ENCODE data around the gene NEURL2. TPM values are rescaled to one million over a fixed set of nuclear protein-coding genes. Genes with fewer than 3 reads are reported as not detected.
A peak's percentile ranks its signal among the peaks of the same experiment; 100 is the strongest.

Gene NEURL2
- total RNA-seq, 4 donors from 2014 or later, result 4.1 to 6.5 (median 5.5) TPM

DNA sequence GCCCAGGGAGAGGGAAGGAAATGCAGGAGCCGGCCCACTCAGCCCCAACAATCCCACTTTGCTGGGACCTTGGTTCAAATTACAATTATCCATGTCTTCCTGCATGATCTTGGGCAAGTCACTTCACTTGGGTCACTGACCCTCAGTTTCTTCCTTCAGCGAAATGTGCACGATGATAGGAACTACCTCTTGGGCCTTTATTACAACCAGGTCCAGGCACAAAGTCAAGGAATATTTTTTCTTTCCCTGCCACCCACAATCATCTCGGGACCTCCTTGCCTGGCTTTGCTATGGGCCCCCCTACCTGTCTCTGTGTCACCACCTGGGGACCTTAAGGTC lies 21.3 kb upstream of the NEURL2 start:
- peaks cover 0 to 13% (median 0%) of the 10 kb centered on the region in 3 donors for H3K36me3 ChIP-seq
- 8 to 21% methylated on average over 4 of the region's 4 CpGs for WGBS, 2 donors
- intact Hi-C loops (cut with DNase I), result no loop called here
- TF ChIP-seq POLR2A (IDR thresholded peaks at IDR 0.05), result no peak
- TF ChIP-seq, protein P1, sequence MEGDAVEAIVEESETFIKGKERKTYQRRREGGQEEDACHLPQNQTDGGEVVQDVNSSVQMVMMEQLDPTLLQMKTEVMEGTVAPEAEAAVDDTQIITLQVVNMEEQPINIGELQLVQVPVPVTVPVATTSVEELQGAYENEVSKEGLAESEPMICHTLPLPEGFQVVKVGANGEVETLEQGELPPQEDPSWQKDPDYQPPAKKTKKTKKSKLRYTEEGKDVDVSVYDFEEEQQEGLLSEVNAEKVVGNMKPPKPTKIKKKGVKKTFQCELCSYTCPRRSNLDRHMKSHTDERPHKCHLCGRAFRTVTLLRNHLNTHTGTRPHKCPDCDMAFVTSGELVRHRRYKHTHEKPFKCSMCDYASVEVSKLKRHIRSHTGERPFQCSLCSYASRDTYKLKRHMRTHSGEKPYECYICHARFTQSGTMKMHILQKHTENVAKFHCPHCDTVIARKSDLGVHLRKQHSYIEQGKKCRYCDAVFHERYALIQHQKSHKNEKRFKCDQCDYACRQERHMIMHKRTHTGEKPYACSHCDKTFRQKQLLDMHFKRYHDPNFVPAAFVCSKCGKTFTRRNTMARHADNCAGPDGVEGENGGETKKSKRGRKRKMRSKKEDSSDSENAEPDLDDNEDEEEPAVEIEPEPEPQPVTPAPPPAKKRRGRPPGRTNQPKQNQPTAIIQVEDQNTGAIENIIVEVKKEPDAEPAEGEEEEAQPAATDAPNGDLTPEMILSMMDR (IDR thresholded peaks at IDR 0.05), result no peak
- no peaks in the 10 kb centered on the region for H3K27me3 ChIP-seq
- no peak for DNase-seq
- peak overlapping the region; percentile 41 to 79 (median 54) for H3K4me3 ChIP-seq
- H3K9me3 ChIP-seq, result no peaks in the 10 kb centered on the region
- H3K27ac ChIP-seq, result peak overlapping the region; percentile 80 to 93 (median 86)
- peaks cover 0 to 49% (median 25%) of the 10 kb centered on the region in 3 donors for H3K4me1 ChIP-seq

DNA sequence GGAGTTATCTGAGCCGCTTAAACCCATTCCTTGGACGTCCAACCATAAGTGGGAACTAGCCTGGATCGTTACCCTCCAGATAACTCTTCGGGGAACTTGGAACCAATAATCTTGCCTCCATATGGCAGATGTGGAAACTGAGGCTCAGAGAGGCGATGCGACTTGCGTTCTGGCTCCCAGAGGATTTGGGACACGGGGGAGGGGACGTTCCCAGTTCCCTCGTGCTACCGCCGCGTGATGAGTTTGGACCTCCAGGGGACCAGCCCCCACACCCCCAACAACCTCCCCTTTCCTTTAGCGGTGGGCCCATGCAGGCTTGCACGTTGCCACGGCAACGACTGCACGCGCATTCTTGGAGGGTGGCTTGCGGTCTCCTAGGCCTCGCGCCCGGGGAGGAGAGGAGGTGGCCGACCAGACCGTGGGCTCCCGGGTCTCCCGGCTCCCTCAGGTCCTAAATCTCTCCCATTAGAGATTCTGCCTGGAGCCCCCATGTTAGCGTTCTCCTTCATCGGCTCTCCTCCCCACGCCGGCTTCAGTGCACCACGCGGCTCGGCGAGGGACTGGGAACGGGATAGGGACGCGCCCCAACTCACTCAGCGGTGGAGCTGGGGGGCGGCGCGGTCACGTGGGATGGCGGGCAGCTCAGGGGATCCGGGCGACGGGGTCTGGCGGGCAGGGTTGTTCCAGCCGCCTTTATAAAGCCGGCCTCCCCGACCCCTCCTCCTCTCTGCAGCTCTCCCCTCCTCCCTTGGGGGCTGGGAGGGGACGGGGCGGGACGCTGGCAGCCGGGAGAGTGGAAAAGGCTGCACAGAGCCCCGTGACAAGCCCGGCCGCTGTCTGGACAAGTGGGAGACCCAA lies 20.7 kb upstream of the NEURL2 start, which contains the start of gene PLTP:
PLTP (minus strand) TSS at position 670 of the 858 bp plus-strand sequence. CDS start 703 bp downstream, outside the sequence.
- H3K4me1 ChIP-seq, result peaks cover 0 to 46% (median 25%) of the 10 kb centered on the region in 3 donors

DNA sequence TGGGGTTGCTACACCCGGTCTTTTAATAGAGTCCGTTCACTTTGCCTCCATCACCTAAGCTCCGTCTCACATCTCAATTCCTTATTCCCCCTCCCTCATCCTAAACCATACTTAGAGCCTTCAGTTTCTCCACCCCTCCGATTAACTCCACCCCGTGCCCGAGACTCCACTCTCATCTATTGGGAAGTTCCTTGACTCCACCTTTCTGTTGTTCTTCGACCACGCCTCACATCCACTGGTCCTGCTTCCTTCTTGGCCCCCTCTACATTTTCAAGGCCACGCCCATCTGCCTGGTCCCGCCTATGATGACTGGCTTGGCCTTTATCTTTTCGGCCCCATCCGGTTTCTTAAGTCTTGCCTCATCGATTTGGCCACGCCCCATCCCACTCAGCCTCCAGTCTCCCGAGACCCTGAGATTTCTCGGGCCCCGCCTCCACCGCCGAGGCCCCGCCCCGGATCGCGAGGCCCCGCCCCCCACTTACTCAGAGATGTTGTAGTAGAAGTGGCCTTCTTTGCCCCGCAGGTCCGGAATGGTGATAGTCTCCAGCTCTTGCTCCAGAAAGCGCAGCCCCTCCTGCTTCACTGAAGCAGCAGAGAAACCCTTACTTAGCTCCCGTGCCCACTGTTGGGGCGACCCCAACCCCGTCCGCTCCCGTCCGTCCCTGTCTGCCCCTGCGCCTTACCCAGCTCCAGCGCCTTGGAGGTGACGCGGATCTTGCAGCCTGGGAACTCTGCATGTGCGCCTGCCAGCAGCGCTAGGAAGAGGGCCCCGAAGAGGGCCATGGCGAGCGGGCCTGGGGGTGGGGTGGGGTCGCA lies 19.9 kb upstream of the NEURL2 start:
- Histone ChIP-seq H3K4me3 (peak overlapping the region; percentile 41 to 79 (median 54)), H3K4me1 (peaks cover 0 to 46% (median 25%) of the 10 kb centered on the region in 3 donors), H3K9me3 (no peaks in the 10 kb centered on the region), H3K27ac (peak overlapping the region; percentile 80 to 93 (median 86)), H3K27me3 (no peaks in the 10 kb centered on the region), H3K36me3 (peaks cover 0 to 26% (median 0%) of the 10 kb centered on the region in 3 donors)
- intact Hi-C loops (cut with DNase I), result no loop called here
- WGBS, 2 donors, result 4 to 6% methylated on average over 21 to 28 of the region's 43 CpGs
- DNase-seq, result peak; percentile 93
- TF ChIP-seq POLR2A (IDR thresholded peaks at IDR 0.05), result peak in 2 of 4 donors; percentile 43 to 78
- TF ChIP-seq, protein P1 (IDR thresholded peaks at IDR 0.05), result no peak

More for the DNA sequence above, 20.7 kb upstream of the NEURL2 start, which contains the start of gene PLTP:
- intact Hi-C loops (cut with DNase I), result no loop called here
- WGBS, 2 donors, result 0% methylated on average over 3 of the region's 58 CpGs
- peaks cover 0 to 18% (median 0%) of the 10 kb centered on the region in 3 donors for H3K36me3 ChIP-seq
- peak in 2 of 4 donors; percentile 66 to 74 for TF ChIP-seq POLR2A (IDR thresholded peaks at IDR 0.05)
- TF ChIP-seq, protein P1 (IDR thresholded peaks at IDR 0.05), result no peak
- H3K27ac ChIP-seq, result peak within 1 kb of the TSS; percentile 80 to 93 (median 86)
- H3K9me3 ChIP-seq, result no peaks in the 10 kb centered on the region
- no peak for DNase-seq
- no peaks in the 10 kb centered on the region for H3K27me3 ChIP-seq
- H3K4me3 ChIP-seq, result peak within 1 kb of the TSS; percentile 41 to 79 (median 54)

DNA sequence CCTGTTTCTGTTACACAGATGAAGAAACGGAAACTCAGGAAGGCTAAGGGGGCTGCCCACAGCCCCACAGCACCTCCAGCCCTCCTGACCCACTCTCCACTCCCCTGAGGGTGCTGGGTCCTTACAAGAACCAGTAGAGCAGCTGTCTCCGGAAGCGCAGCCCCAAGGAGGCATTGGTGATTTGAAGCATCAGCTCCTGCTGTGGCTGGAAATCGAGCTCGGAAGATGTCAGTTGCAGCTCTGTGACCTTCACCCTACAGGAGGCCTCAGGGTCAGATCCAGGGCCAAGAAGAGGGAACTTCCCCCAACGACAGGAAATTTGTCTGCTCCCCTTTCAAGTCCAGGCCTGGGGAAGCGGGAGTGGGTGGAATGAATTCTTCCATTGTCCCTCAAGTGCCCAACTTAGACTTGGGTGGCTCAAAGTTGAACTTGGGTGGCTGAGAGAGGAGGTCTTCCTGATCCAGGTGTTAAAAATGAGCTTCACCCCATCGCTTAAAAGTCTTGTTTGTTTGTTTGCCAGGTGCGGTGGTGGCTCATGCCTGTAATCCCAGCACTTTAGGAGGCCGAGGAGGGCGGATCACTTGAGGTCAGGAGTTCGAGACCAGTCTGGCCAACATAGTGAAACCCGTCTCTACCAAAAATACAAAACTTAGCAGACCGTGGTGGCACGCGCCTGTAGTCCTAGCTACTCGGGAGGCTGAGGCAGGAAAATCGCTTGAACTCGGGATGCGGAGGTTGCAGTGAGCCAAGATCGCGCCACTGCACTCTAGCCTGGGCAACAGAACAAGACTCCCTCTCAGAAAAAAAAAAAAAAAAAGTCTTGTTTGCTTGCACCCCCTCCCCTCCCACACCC lies 19.0 kb upstream of the NEURL2 start:
- 80 to 84% methylated on average over 17 to 20 of the region's 22 CpGs for WGBS, 2 donors
- no peaks in the 10 kb centered on the region for H3K27me3 ChIP-seq
- H3K36me3 ChIP-seq, result peaks cover 0 to 34% (median 0%) of the 10 kb centered on the region in 3 donors
- TF ChIP-seq POLR2A (IDR thresholded peaks at IDR 0.05), result no peak
- TF ChIP-seq, protein P1 (IDR thresholded peaks at IDR 0.05), result no peak
- peak overlapping the region; percentile 55 to 93 (median 86) for H3K27ac ChIP-seq
- no peak for DNase-seq
- peak overlapping the region in 2 of 4 donors; percentile 51 to 79 for H3K4me3 ChIP-seq
- intact Hi-C loops (cut with DNase I), result no loop called here
- H3K9me3 ChIP-seq, result no peaks in the 10 kb centered on the region
- peaks cover 0 to 46% (median 25%) of the 10 kb centered on the region in 3 donors for H3K4me1 ChIP-seq

Data from esophagus squamous epithelium (tissue), 5 donors.